Measurements from ENCODE around the gene UBD.

The UBD gene

GRCh38 chr6:29510202-29510601, 49.3 kb downstream of the UBD start:
- no peak for DNase-seq (ENCODE audit: extremely low read depth, low read depth)
- no peak for TF ChIP-seq CTCF (IDR thresholded peaks at IDR 0.05; ENCODE audit: low read depth, low read length)

- TF ChIP-seq CTCF (IDR thresholded peaks at IDR 0.05; ENCODE audit: low read depth, low read length) = no peak
Measured at GRCh38 chr6:29509711-29510110, 49.8 kb downstream of the UBD start.

GRCh38 chr6:29509239-29509638, 50.3 kb downstream of the UBD start:
- no peak for TF ChIP-seq CTCF (IDR thresholded peaks at IDR 0.05; ENCODE audit: low read depth, low read length)

More at GRCh38 chr6:29509711-29510110, 49.8 kb downstream of the UBD start:
- DNase-seq (ENCODE audit: extremely low read depth, low read depth) = no peak

GRCh38 chr6:29507319-29507718, 52.2 kb downstream of the UBD start:
- TF ChIP-seq CTCF (IDR thresholded peaks at IDR 0.05; ENCODE audit: low read depth, low read length) = no peak
- DNase-seq (ENCODE audit: extremely low read depth, low read depth) = no peak

More at GRCh38 chr6:29509239-29509638, 50.3 kb downstream of the UBD start:
- DNase-seq (ENCODE audit: extremely low read depth, low read depth) = no peak

GRCh38 chr6:29506446-29507067, 53.0 kb downstream of the UBD start:
- no peak for DNase-seq (ENCODE audit: extremely low read depth, low read depth)
- TF ChIP-seq CTCF (IDR thresholded peaks at IDR 0.05; ENCODE audit: low read depth, low read length) = no peak

- DNase-seq (ENCODE audit: extremely low read depth, low read depth) = no peak
- TF ChIP-seq CTCF (IDR thresholded peaks at IDR 0.05; ENCODE audit: low read depth, low read length) = no peak
Measured at GRCh38 chr6:29505808-29506207, 53.7 kb downstream of the UBD start.

Data from AG09319 (cell line).